Activated B cell treated with CpG ODN at 0.5 μM for 24 hours (primary cell): ENCODE measurements around the gene FUT3. TPM values are rescaled to one million over a fixed set of nuclear protein-coding genes. Genes with fewer than 3 reads are reported as not detected.

Source experiments
- ATAC-seq: fragments of 200-7000 bp; cut with Tn5 transposase; one replicate; pipeline ENCODE4 v1.10.0; 2021; ENCODE audit warnings: low read depth, mild to moderate bottlenecking, moderate library complexity
- CTCF ChIA-PET: fragments of 350-600 bp; sonication (Branson Sonifier 250); formaldehyde crosslinking; loops from one replicate; lab custom pipeline; 2021; ENCODE audit warnings: antibody characterized with exemption; lab: Charles Lee
- POLR2A ChIA-PET: fragments of 350-600 bp; sonication (Branson Sonifier 250); formaldehyde crosslinking; loops from one replicate; lab custom pipeline; 2021; ENCODE audit warnings: antibody characterized with exemption; lab: Charles Lee
- DNase-seq: peaks from one replicate; pipeline ENCODE4 v3.0.0; 2022
- H3K27ac Mint-ChIP-seq: one replicate; pipeline ENCODE4 v1.8.0; 2020; ENCODE audit warnings: mixed read lengths
- H3K27me3 Mint-ChIP-seq: one replicate; pipeline ENCODE4 v1.8.0; 2021; ENCODE audit warnings: mixed read lengths
- H3K36me3 Mint-ChIP-seq: one replicate; pipeline ENCODE4 v1.8.0; 2021; ENCODE audit warnings: low read depth, mixed read lengths
- H3K4me1 Mint-ChIP-seq: one replicate; pipeline ENCODE4 v1.8.0; 2021; ENCODE audit warnings: mixed read lengths
- H3K4me3 Mint-ChIP-seq: one replicate; pipeline ENCODE4 v1.8.0; 2020; ENCODE audit warnings: mild to moderate bottlenecking, mixed read lengths
- H3K9me3 Mint-ChIP-seq: one replicate; pipeline ENCODE4 v1.8.0; 2020; ENCODE audit warnings: mixed read lengths
- intact Hi-C: fragments of 100-400 bp; cut with micrococcal nuclease; formaldehyde crosslinking; loops from one replicate; pipeline ENCODE4 v1.15.1; 2024
- total RNA-seq: library from RNA; stranded (reverse); gene quantifications from 2 replicates; pipeline ENCODE4 v1.2.3, GENCODE V29; 2022
- TF ChIP-seq, protein P1 (sequence below): fragments of 200-600 bp; IDR thresholded peaks from one replicate; pipeline ENCODE4 v1.8.0; 2022; ENCODE audit warnings: antibody characterized with exemption, mild to moderate bottlenecking

FUT3 gene
- total RNA-seq, 1 donor from 2014 or later = not detected

DNA sequence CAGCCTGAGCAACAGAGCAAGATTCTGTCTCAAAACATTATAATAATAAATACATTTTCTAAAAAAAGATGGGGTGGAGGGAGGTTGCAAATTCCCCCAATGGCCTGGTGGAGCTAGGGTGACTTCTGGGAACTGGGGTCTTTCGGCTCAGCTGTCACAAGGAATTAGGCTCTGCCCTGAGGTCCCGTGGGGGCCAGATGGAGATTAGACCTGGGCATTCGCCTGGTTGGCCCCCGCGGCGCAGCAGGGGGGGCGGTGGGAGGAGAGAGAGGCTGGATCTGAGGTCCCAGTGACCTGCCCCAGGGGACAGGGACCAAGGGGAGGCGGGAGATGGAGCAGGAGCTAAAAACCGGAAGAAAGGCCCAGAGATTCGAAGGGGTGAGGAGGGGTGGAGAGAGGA, 26.5 kb downstream of the FUT3 start:
- intact Hi-C loops = no loop called here
- ChIA-PET CTCF (no interaction called here), POLR2A (no interaction called here)
- no peak for DNase-seq
- no peak overlapping the region for H3K4me3 Mint-ChIP-seq
- no peak for ATAC-seq
- TF ChIP-seq, protein P1, sequence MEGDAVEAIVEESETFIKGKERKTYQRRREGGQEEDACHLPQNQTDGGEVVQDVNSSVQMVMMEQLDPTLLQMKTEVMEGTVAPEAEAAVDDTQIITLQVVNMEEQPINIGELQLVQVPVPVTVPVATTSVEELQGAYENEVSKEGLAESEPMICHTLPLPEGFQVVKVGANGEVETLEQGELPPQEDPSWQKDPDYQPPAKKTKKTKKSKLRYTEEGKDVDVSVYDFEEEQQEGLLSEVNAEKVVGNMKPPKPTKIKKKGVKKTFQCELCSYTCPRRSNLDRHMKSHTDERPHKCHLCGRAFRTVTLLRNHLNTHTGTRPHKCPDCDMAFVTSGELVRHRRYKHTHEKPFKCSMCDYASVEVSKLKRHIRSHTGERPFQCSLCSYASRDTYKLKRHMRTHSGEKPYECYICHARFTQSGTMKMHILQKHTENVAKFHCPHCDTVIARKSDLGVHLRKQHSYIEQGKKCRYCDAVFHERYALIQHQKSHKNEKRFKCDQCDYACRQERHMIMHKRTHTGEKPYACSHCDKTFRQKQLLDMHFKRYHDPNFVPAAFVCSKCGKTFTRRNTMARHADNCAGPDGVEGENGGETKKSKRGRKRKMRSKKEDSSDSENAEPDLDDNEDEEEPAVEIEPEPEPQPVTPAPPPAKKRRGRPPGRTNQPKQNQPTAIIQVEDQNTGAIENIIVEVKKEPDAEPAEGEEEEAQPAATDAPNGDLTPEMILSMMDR = no peak
- H3K9me3 Mint-ChIP-seq = no peaks in the 10 kb centered on the region
- peaks cover 18% of the 10 kb centered on the region for H3K4me1 Mint-ChIP-seq
- H3K36me3 Mint-ChIP-seq = peaks cover 2% of the 10 kb centered on the region
- H3K27me3 Mint-ChIP-seq = peaks cover 3% of the 10 kb centered on the region
- no peak overlapping the region for H3K27ac Mint-ChIP-seq

DNA sequence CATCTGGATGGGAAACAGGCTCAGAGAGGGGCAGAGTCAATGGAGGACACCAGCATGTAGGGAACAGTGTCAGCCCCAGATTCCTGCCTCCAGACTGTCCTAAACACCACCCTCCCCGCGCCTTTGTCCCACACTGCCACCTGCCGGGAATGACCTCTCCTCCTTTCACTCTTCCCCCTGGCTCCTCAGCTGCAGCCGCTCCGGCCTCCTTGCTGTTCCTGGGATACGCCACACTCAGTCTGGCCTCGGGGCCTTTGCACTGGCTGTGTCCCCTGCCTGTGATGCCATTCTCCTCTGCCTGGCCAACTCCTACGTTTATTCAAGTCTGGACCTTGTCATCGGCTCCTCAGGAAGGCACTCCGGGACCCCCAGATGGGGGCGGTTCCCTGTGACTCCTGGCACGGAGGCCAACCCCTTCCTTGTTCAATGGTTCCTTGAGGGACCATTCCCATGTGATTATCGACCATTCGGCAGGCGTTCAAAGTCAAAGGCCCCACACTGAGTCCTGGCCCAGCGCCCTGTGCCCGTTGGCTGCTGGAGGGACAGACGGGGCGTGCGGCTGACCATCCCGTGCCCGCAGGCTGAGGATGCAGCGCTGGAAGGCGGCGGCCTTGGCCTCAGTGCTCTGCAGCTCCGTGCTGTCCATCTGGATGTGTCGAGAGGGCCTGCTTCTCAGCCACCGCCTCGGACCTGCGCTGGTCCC, 27.5 kb downstream of the FUT3 start:
- ChIA-PET POLR2A (no interaction called here), CTCF (no interaction called here)
- Mint-ChIP-seq H3K9me3 (no peaks in the 10 kb centered on the region), H3K27ac (no peak overlapping the region), H3K27me3 (peaks cover 3% of the 10 kb centered on the region), H3K4me3 (no peak overlapping the region), H3K36me3 (peaks cover 2% of the 10 kb centered on the region), H3K4me1 (peaks cover 16% of the 10 kb centered on the region)
- ATAC-seq (no peak), DNase-seq (no peak)
- intact Hi-C loops = no loop called here
- TF ChIP-seq, protein P1 = no peak

DNA sequence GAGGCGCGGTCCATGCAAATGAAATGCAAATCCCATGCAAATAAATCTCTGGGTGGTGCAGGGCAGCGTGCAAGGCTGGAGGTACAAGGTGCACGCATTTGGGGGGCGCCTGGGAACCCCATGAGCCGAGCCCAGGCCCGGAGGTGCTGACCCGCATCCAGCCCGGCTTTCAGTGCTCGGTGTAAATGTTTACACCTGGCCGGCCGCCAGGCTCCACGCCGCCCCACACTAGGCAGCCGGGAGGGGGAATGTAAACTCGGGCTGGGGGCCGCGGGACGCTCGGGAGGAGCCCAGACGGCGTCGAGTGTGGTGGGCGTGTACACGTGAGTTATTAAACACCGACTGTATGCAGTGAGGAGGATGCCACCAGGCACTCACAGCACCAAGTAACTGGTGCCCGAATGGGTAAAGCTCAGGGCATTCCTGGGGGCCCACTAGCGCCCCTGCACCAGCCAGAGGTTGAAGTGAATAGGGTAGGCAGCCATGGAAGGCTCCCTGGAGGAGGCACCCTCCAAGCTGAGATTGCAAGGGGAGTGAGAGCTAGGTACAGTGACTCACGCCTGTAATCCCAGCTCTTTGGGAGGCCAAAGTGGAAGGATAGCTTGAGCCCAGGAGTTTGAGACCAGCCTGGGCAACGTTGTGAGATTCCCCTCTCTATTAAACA, 28.9 kb downstream of the FUT3 start:
- CTCF ChIA-PET = no interaction called here
- no peak overlapping the region for H3K4me3 Mint-ChIP-seq
- ATAC-seq = no peak
- POLR2A ChIA-PET = no interaction called here
- intact Hi-C loops = no loop called here
- H3K36me3 Mint-ChIP-seq = no peaks in the 10 kb centered on the region
- H3K27me3 Mint-ChIP-seq = no peaks in the 10 kb centered on the region
- no peaks in the 10 kb centered on the region for H3K9me3 Mint-ChIP-seq
- H3K4me1 Mint-ChIP-seq = peaks cover 7% of the 10 kb centered on the region
- no peak for DNase-seq
- TF ChIP-seq, protein P1 = no peak
- no peak overlapping the region for H3K27ac Mint-ChIP-seq

DNA sequence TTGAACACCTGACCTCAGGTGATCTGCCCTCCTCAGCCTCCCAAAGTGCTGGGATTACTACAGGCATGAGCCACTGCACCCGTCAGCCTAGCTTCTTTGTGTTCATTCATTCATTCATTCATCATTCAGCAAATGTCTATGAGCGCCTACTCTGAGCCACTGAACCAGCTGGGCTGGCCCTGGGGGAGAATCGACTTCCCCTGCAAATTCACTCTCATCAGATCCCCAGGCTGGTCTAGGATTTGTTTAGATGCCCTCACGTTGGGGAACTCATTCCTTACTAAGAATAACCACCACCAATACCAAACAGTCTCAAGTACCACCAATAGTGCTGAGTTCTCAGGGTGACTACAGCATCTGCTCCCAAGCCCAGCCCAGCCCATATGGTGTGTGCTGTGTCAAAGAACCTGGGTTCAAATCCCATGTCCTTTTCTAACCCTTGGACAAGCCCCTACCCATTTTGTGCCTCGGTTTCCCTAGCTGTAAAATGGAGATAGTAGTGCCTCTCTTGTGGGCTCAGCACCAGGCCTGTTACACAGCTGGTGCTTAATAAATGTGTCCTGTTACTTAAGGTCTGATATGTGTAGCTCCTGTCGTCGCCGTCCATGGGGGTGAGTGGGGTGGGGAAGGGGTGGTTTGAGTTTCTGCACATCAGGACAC, 29.6 kb downstream of the FUT3 start:
- H3K36me3 Mint-ChIP-seq = no peaks in the 10 kb centered on the region
- ATAC-seq (no peak), DNase-seq (no peak)
- H3K4me3 Mint-ChIP-seq = no peak overlapping the region
- H3K27ac Mint-ChIP-seq = no peak overlapping the region
- intact Hi-C loops = no loop called here
- H3K9me3 Mint-ChIP-seq = no peaks in the 10 kb centered on the region
- TF ChIP-seq, protein P1 = no peak
- peaks cover 4% of the 10 kb centered on the region for H3K27me3 Mint-ChIP-seq
- ChIA-PET POLR2A (no interaction called here), CTCF (no interaction called here)
- peaks cover 2% of the 10 kb centered on the region for H3K4me1 Mint-ChIP-seq

DNA sequence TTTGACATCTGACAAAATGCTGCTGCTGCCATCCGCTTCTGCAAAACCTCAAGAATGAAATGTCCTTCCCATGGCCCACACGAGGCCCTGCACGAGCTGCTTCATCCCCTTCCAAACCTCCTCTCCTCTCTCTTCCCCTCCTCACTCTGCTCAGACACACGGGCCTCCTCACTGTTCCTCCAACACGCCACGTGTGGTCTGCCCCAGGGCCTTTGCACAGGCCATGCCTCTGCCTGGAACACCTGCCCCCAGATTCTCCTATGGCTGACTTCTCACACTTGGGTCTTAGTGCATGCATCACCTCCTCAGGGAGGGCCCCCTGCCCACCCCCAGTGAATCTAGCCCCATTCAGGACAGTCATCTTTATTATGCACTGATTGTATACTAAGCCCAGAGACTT, 30.5 kb downstream of the FUT3 start:
- no peak overlapping the region for H3K4me3 Mint-ChIP-seq
- no peak for DNase-seq
- H3K9me3 Mint-ChIP-seq = no peaks in the 10 kb centered on the region
- H3K27me3 Mint-ChIP-seq = peaks cover 4% of the 10 kb centered on the region
- intact Hi-C loops = no loop called here
- no peak overlapping the region for H3K27ac Mint-ChIP-seq
- TF ChIP-seq, protein P1 = no peak
- POLR2A ChIA-PET = no interaction called here
- no peak for ATAC-seq
- H3K36me3 Mint-ChIP-seq = no peaks in the 10 kb centered on the region
- H3K4me1 Mint-ChIP-seq = no peaks in the 10 kb centered on the region
- CTCF ChIA-PET = no interaction called here
